GM12873 (cell line): Measurements from ENCODE around the gene SPATA20.
A peak's percentile ranks its signal among the peaks of the same experiment; 100 is the strongest.

Source experiments
- TF ChIP-seq, protein P1 (sequence below): IDR thresholded peaks from 2 replicates; pipeline ENCODE4 v1.5.1; 2012; ENCODE audit warnings: low read depth, mild to moderate bottlenecking, moderate library complexity, low read length, control low read depth; ENCODE audit not compliant: insufficient read depth; ENCODE audit errors: missing control alignments

SPATA20 gene

DNA sequence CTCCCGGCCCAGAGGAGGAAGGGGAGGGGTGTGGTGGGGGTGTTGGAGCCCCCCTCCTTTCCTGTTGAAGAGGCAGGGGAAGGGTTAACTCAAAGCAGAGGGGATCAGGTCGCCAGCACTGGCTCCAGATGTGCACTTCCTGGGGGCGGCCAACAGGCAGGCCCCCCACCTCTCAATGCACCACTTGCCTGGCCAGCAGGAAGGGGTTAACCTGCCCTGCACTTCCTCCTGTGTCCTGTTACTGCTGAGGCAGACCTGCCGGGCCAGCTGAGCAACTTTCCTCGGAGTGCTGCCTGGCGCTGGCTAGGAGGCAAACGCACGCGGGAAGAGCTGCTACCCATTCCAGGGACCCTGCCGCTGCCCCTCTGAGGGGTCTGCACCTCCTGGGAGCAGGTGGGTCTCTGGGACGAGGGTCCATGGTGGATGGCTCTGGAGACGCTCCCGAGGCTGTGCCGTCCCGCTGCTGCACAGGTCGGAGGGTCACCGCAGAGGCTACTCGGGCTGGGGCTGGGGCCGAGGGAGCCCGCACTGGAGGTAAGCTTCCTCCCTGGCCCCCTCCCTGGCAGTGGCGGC, 14.4 kb upstream of the SPATA20 start, which contains the start of gene EPN3:
Gene EPN3 (plus strand): TSS at position 284 of the 573 bp plus-strand sequence. CDS start 3,822 bp downstream, outside the sequence.
- TF ChIP-seq, protein P1, sequence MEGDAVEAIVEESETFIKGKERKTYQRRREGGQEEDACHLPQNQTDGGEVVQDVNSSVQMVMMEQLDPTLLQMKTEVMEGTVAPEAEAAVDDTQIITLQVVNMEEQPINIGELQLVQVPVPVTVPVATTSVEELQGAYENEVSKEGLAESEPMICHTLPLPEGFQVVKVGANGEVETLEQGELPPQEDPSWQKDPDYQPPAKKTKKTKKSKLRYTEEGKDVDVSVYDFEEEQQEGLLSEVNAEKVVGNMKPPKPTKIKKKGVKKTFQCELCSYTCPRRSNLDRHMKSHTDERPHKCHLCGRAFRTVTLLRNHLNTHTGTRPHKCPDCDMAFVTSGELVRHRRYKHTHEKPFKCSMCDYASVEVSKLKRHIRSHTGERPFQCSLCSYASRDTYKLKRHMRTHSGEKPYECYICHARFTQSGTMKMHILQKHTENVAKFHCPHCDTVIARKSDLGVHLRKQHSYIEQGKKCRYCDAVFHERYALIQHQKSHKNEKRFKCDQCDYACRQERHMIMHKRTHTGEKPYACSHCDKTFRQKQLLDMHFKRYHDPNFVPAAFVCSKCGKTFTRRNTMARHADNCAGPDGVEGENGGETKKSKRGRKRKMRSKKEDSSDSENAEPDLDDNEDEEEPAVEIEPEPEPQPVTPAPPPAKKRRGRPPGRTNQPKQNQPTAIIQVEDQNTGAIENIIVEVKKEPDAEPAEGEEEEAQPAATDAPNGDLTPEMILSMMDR: no peak

DNA sequence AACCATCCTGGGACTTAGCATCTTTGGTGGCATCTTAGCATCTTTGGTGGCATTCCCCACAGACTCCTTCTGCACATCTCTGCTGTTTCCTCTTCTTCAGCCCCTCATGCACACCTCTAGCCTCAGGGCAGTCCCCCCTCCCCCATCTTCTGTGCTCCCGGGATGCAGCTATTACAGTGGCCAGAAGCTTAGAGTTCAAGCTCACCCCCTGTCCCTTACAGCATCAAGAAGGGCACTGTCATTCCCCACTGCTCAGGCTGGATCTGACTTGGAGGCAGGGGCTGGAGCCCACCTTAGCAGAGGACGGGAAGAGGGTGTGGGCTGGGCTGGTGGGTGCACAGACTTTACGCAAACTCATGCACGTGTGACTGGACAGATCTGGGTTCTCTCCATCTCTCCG, 13.8 kb upstream of the SPATA20 start:
- TF ChIP-seq, protein P1: no peak

DNA sequence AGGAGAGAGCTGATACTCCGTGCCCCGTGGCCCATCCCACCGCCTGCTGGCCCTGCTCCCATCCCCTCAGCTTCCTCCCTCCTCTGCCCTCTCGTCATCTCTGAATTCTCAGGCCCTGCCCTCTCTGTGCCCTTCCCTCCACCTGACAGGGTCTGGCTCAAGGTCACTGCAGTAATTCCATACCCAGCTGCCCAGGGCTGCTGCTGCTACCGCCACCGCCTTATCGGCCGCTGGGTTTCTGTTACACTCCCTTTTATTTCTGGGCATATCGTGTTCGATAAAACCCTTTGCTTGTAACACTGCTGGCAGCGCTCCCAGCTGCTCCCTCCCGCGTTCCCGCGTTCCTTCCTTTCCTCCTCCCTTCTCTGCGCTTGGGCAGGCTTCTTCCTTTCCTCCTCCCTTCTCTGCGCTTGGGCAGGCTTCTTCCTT, 13.2 kb upstream of the SPATA20 start:
- TF ChIP-seq, protein P1: no peak

DNA sequence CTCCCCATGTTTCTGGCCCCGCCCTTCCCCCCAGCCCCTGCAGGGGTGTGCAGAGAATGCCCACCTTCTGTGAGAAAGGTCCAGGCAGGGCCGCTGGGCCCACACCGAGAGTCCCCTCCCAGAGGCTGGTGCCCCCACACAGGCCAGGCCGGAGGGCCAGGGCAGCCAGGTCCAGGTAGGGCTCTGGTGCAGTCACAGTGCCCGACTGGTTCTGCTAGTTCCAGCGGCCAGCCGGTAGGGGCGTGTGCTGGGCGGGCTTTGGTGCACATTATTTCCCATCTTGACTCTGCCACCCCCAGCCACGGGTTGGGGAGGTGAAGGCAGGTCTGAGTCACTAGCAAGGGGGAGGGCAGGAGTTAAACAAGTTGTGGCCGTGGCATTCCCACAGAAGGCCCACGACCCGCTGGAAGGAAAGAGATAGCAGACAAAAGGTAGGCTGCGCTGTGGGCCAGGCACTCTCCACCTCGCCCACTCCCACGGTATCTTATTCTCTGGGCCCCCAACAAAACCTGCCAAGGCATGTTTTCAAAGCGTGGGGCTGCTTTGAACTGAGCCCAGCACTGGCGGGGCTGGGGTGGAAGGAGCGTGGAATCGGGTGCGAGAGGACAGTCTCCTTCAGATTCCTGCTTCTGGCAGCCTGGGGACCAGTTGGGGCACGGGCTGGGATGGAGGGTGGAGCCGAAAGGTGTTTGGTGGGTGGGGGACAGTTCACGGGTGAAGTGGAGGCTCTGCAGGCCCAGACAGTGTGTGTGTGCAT, 12.6 kb upstream of the SPATA20 start:
- TF ChIP-seq, protein P1: peak; percentile 20

DNA sequence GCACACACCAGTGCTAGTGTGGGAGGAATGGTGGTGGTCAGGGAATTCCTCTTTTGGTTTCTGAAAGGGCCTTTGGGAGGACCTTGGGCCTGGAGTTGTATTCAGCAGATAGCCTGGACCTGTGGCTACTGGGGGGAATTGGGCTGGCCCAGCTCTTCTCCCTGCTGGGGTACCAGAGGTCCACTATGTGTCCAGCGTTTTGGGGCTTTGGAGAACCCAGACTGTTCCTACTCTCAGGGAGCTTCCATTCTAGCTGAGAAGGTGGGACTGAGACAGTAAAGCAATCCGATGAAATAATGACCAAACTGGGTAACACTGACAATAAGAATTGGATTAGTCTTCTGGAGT, 12.0 kb upstream of the SPATA20 start:
- TF ChIP-seq, protein P1: no peak

DNA sequence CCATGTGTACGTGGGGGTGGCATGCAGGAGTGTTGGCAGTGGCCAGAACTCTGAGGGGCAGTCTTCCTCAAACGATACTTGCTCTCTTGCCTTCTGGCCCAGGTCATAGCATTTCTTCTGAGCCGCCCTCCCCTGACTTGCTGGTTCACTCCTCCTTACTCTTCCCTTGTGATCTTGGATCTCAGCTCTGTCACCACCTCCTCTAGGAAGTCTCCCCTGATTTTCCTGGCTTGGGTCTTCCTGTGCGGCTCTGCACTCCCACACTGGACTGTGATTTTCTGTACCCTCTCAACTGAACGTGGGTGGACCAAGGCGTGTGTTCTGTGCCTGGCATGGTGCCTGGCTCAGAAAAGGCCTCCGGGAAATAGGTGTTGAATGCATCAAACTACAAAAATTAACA, 11.6 kb upstream of the SPATA20 start:
- TF ChIP-seq, protein P1: no peak

DNA sequence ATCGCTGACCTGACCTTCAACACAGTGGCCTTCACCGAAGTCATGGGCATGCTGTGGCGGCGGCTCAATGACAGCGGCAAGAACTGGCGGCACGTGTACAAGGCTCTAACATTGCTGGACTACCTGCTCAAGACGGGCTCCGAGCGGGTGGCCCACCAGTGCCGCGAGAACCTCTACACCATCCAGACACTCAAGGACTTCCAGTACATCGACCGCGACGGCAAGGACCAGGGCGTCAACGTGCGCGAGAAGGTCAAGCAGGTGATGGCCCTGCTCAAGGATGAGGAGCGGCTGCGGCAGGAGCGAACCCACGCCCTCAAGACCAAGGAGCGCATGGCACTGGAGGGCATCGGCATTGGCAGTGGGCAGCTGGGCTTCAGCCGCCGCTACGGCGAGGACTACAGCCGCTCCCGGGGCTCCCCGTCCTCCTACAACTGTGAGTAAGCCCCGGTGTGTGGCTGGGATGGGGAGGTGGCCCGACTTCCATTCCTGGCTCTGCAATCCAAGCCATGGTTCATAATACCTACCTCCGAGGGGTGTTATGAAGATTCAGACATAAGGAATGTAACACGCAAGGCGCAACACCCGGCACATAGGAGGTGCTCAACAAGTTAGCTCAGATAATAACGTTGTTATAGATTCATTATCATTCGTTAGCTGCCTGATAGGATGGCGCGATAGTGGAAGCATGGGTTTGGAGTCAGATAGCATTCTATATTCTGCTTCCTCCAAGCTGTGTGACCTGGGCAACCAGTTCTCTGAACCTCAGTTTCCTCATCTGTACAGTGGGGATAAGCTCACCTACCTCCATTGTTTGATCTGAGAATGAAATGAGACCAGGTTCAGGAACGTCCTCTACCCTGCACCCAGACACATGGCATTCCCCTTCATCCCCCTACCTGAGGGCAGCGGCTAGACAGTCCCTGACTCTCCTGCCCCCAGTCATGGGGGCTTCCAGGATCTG, 10.0 kb upstream of the SPATA20 start:
- TF ChIP-seq, protein P1: no peak
